ENCODE results near the gene TMUB2. TPM values are rescaled to one million over a fixed set of nuclear protein-coding genes. Genes with fewer than 3 reads are reported as not detected.
A peak's percentile ranks its signal among the peaks of the same experiment; 100 is the strongest.

TMUB2 gene
- total RNA-seq, 1 donor from 2014 or later: 41.9 TPM

- no peak overlapping the region for H3K4me3 ChIP-seq
- no peaks in the 10 kb centered on the region for H3K27me3 ChIP-seq (ENCODE audit: low read depth)
- no peaks in the 10 kb centered on the region for H3K9me3 ChIP-seq
- ATAC-seq (no peak), DNase-seq (no peak)
- H3K36me3 ChIP-seq: peaks cover 66% of the 10 kb centered on the region
- H3K27ac ChIP-seq: no peak overlapping the region
- no peak for TF ChIP-seq CTCF (IDR thresholded peaks at IDR 0.05)
- H3K4me1 ChIP-seq: peaks cover 20% of the 10 kb centered on the region
- intact Hi-C loops (cut with DNase I): no loop called here
Measured at GRCh38 chr17:44191369-44191768, 4.6 kb downstream of the TMUB2 start.

- intact Hi-C loops (cut with DNase I): no loop called here
- no peak for TF ChIP-seq CTCF (IDR thresholded peaks at IDR 0.05)
- Histone ChIP-seq H3K4me3 (no peak overlapping the region), H3K27me3 (ENCODE audit: low read depth) (no peaks in the 10 kb centered on the region), H3K9me3 (no peaks in the 10 kb centered on the region), H3K36me3 (peaks cover 72% of the 10 kb centered on the region), H3K27ac (peak overlapping the region; percentile 24), H3K4me1 (peaks cover 20% of the 10 kb centered on the region)
- ATAC-seq (peak in 1 of 2 donors; percentile 5), DNase-seq (no peak)
Measured at GRCh38 chr17:44191941-44192496, 5.2 kb downstream of the TMUB2 start.

- intact Hi-C loops (cut with DNase I): no loop called here
- Histone ChIP-seq H3K27me3 (ENCODE audit: low read depth) (no peaks in the 10 kb centered on the region), H3K27ac (peak overlapping the region; percentile 24), H3K4me3 (no peak overlapping the region), H3K36me3 (peaks cover 79% of the 10 kb centered on the region), H3K9me3 (no peaks in the 10 kb centered on the region), H3K4me1 (peaks cover 24% of the 10 kb centered on the region)
- DNase-seq: no peak
- ATAC-seq: no peak
- no peak for TF ChIP-seq CTCF (IDR thresholded peaks at IDR 0.05)
Measured at GRCh38 chr17:44192750-44193149, 6.0 kb downstream of the TMUB2 start.

- ATAC-seq (no peak), DNase-seq (no peak)
- Histone ChIP-seq H3K9me3 (no peaks in the 10 kb centered on the region), H3K36me3 (peaks cover 79% of the 10 kb centered on the region), H3K4me1 (peaks cover 23% of the 10 kb centered on the region), H3K27ac (peak overlapping the region; percentile 6), H3K27me3 (ENCODE audit: low read depth) (no peaks in the 10 kb centered on the region), H3K4me3 (no peak overlapping the region)
- intact Hi-C loops (cut with DNase I): no loop called here
- no peak for TF ChIP-seq CTCF (IDR thresholded peaks at IDR 0.05)
Measured at GRCh38 chr17:44193326-44194084, 6.7 kb downstream of the TMUB2 start.

GRCh38 chr17:44197107-44197506, 10.3 kb downstream of the TMUB2 start:
- intact Hi-C loops (cut with DNase I): no loop called here

More at GRCh38 chr17:44197107-44197506, 10.3 kb downstream of the TMUB2 start:
- Histone ChIP-seq H3K9me3 (no peaks in the 10 kb centered on the region), H3K27me3 (ENCODE audit: low read depth) (no peaks in the 10 kb centered on the region), H3K27ac (no peak overlapping the region), H3K4me1 (peaks cover 28% of the 10 kb centered on the region), H3K4me3 (no peak overlapping the region), H3K36me3 (peaks cover 52% of the 10 kb centered on the region)
- TF ChIP-seq CTCF (IDR thresholded peaks at IDR 0.05): no peak
- ATAC-seq (no peak), DNase-seq (no peak)

Measured in lower lobe of right lung (tissue), 2 donors.